Left lobe of liver (tissue), 2 donors: ENCODE results near the gene TMEM9. TPM values are rescaled to one million over a fixed set of nuclear protein-coding genes. Genes with fewer than 3 reads are reported as not detected.
A peak's percentile ranks its signal among the peaks of the same experiment; 100 is the strongest.
"Not testable (repeated sequence)": the region's sequence is repeated elsewhere in the genome, so short reads cannot be mapped to it uniquely, and the experiment has no call there.

Source experiments
- ATAC-seq: fragments of 200-7000 bp; cut with Tn5 transposase; one replicate; pipeline ENCODE4 v1.9.1; 2020; ENCODE audit warnings: mild to moderate bottlenecking, moderate library complexity
- DNase-seq: peaks from one replicate; pipeline ENCODE4 v3.0.0-alpha.2; 2020; ENCODE audit warnings: low spot score
- total RNA-seq: library from RNA; stranded (reverse); gene quantifications from one replicate; pipeline ENCODE4 v1.2.1, GENCODE V29; 2021
- donor health status: DM: no; HTN: no; CAD: no; lungs with moderate emphysema.
- donor health status: DM: no; HTN: yes; CAD: no.

Gene TMEM9
- total RNA-seq, 1 donor from 2014 or later: 41.2 TPM

DNA sequence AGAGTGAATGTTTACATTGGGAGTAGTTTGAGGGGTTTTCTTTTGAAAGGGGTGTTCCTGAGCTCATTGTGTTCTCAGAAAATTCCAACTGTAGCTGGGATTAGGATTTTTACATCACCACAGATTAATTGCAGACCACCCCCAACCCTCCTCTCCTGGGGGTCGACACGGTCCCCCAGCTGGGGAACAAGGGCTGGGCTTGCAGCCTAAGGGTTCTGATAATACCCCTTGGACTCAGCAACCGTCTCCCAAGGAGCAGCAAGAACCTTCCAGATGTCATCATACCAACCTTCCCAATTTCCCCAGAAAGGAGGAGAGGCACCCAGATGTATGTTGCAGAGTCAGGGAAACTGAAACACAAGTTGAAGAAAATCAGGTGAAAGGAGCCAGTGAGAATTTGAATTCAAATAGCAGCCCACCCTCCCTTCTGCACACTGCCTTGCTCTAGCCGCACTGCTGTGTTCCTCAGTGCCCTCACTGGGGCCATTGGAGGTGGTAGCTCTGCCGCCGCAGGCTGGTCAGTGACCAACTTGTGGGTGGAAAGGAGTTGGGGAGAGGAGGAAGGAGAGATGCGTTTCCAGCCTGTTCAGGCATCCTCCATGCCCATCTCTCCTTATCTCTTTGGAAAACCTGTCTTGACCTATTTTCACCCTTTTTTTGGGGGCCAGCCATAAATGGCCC is 21.7 kb upstream of the TMEM9 start:
- DNase-seq: no peak
- no peak for ATAC-seq

DNA sequence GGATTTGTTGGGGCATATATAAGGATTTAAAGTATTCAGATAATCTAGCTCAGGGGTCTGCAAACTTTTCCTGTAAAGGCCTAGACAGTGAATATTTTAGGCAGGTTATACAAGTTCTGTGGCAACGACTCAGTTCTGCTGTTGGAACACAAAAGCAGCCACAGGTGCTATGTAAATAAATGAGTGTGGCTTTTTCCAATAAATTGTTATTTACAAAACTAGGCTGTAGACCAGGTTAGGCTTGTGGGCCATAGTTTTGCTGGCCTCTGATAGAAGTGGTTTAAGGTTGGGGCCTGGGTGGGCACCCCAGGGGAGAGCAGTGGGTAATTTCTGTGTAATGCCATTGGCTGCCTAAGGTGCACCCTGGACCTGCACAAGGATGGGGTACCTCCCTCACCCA is 19.5 kb upstream of the TMEM9 start:
- ATAC-seq (no peak), DNase-seq (no peak)

- ATAC-seq (no peak), DNase-seq (no peak)
These were observed 18.8 kb upstream of the TMEM9 start for GRCh38 chr1:201172999-201173610.

GRCh38 chr1:201172326-201172725 is 18.1 kb upstream of the TMEM9 start:
- no peak for DNase-seq
- ATAC-seq: no peak

DNA sequence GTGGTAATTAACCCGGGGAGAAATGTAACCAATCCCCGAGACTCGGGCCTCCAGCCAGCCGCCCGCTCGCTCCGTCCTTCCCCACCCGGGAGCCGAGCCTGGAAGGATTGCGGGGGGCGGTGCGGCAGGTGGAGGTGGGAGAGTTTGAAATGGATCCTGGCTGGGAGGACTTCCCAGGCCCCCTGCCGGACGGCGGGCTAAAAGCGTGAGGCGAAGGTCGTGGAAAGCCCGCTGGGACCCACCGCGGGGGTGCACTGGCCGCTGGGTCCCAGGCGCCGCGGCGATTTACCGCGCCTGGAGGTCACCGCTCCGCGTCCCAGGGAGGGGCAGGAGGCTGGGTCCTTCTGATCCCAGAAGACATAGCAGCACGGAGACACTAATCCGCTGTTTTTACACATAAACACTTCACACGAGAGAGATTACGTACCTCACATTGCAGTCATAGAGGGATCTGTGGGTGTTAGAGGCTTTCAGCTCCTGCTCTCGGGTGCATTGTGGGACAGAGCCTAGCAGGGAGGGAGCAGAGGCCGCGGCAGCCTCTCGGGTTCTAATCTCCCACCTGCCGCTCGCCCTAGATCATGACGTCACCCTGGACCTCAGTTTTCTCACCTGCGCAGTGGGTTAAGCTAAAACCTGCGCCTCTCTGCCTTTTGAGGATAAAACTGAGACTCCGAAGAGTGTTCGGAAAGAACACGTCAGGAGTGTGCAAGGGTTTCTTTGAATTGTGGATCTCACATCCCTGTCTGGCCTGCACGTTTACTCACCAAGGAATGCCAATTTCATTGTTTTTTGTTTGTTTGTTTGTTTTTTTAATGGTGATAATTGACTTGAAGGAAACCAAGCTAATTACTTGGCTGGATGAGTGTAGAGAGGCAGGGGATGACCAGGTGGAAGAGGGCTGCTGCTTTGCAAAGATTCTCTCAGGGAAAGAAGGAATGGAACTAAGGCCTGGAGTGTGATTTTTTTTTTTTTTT is 17.1 kb upstream of the TMEM9 start:
- no peak for DNase-seq
- ATAC-seq: peak; percentile 59

GRCh38 chr1:201170533-201171062 is 16.3 kb upstream of the TMEM9 start:
- ATAC-seq: peak; percentile 97
- DNase-seq: peak; percentile 98

- ATAC-seq (no peak), DNase-seq (no peak)
These were observed 15.8 kb upstream of the TMEM9 start for GRCh38 chr1:201169971-201170532.

DNA sequence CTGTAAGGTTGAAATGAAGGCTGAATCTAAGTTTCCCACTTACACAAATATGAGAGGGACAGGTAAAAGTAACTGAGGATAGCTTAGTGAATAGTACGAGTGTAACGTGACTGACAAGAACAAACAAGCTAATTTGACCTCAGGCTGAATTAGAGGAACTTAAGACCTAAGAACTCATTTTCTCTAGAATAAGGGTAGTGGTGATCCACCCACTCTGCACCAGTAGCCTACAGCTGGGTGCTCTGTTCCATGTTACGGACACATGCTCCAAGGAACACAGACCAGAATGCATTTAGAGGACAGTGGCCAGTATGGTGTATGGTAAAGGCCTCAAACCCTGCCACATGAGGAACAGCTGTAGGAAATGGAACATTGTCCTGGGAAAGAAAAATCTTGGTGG is 14.9 kb upstream of the TMEM9 start:
- DNase-seq: no peak
- ATAC-seq: no peak

DNA sequence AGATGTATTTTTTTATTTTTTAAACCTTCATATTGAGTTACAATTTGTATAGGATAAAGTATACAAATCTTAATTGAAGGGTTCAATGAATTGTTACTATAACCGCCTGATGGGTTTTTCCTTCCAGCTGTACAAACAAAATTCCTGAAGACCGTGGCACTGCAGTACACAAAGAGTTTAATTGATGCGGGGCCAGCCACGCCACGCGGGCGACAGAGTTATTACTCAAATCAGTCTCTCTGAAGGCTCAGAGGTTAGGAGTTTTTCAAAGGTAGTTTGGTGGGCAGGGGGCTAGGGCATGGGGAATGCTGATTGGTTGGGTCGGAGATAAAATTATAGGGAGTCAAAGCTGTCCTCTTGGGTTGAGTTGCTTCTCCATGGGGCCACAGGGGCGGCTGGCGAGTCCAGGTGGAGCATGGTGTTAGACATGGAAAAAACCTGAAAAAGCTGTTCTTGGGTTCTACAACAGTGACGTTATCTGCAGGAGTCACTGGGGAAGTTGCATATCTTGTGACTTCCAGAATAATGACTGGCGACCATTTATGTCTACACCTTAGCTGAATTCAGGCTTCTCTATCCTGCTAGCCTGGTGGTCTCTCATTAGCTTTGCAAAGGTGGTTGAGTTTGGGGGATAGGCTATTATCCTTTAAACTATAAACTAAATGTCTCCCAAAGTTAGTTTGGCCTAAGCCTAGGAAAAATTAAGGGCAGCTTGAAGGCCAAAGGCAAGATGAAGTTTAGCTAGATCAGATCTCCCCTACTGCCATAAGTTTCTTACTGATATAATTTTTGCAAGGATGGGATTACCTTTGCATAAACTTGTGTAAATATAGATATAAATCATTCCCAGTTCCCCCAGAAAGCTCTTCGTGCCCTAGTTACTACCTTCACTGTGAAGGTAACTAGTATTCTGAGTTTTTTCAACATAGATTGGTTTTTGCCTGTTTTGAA is 13.0 kb upstream of the TMEM9 start:
- ATAC-seq (no peak), DNase-seq (no peak)

GRCh38 chr1:201164645-201165044 is 10.4 kb upstream of the TMEM9 start:
- DNase-seq: no peak
- peak; percentile 31 for ATAC-seq

DNA sequence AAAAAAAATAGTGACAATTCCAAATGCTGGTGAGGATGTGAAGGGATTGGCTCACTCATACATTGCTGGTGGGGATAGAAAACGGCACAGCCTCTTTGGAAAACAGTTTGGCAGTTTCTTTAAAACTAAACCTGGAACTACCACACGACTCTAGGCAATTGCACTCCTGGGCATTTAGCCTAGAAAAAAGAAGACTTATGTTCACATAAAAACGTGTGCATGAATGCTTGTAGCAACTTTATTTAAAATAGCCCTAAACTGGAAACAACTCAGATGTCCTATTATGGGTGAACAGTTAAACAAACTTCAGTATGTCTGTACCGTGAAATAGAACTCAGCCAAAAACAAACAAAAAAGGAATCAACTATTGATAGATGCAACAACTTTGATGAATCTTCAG is 9.4 kb upstream of the TMEM9 start:
- ATAC-seq (no peak), DNase-seq (no peak)

DNA sequence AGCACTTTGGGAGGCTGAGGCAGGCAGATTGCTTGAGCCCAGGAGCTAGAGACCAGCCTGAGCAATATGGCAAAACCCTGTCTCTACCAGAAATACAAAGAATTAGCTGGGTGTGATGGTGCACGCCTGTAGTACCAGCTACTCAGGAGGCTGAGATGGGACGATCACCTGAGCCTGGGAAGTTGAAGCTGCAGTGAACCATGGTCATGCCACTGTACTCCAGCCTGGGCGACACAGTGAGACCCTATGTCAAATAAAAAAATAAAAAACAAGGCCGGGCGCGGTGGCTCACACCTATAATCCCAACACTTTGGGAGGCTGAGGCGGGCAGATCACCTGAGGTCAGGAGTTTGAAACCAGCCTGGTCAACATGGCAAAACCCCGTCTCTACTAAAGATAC is 8.8 kb upstream of the TMEM9 start:
- not testable (repeated sequence) for DNase-seq, ATAC-seq

DNA sequence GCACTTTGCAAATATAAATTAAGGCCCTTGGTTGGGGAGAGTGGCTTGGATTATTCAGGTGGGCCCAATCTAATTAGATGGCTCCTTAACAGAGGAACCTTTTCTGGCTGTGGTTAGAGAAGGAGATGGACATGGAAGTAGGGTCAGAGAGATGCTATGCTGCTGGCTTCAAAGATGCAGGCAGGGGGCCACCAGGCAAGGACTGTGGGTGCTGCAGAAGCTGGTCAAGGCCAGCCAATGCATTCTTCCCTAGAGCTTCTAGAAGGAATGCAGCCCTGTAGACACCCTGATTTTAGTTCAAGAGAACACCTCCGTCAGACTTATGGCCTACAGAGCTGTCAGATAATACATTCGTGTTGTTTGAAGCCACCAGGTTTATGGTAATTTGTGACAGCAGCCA is 3.7 kb upstream of the TMEM9 start:
- ATAC-seq (no peak), DNase-seq (no peak)

GRCh38 chr1:201156819-201157218 is 2.5 kb upstream of the TMEM9 start:
- no peak for ATAC-seq

DNA sequence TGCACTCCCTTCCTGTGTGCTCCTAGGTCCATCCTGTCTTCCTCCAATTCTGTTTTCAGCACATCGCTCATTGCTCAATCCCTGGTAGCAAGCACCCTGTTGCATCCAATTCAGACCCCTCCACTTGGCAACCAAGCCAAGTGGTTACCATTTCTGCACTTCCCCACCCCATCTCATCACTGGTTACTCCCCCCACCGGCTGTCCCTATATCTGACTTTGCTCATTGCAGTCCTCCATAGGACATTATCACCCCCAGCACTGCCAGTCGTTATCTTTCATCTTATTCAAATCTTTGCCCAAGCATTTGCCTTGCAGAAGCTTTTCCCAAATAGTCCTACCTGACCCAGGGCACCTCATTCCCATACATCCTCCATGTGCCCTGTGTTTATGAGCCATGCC is 2.1 kb upstream of the TMEM9 start:
- DNase-seq (no peak), ATAC-seq (no peak)

More at GRCh38 chr1:201156819-201157218, 2.5 kb upstream of the TMEM9 start:
- no peak for DNase-seq

GRCh38 chr1:201155354-201155753 is 1.1 kb upstream of the TMEM9 start:
- ATAC-seq (no peak), DNase-seq (no peak)

DNA sequence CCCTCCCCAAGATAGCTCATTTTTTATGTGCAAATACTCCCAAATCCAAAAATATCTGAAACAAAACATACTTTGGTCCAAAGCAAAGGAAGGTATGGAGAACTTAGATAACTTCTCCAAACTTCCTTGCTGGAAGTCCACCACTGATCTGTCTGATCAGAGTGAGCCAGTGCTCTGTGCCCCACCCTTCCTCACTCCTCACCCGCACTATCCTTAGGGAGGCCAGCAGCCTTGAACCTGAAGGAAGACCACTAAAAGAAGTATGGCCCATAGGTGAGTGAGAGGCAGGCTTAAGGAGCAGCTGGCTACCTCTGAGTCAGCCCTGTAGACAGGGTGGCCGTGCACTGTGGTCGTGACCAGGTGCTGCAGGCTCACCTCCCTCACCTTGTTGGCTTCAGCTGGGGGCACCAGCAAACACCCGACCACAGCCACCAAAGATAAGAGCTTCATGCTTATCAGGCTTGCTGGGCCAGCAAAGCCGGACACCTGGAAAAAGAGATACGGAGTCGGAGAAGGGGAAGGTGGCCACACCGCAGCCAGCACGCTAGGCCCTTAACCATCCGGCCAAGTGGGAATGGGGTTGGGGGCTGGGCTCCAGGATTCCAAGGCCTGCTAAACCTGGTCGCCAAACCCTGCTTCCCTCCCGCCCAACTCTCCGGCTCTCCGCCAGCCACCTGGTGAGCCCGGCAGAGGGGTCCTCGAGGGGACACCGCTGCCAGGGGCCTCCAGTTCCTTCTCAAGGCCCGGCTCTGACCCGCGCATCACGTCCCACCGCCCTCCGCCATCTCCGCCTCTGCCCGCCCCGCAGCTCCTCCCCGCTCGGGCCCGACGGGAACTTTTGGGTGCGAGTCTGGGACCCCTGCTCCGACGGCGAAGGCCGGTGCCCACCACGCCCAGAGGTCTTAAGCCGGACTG is 543 bp downstream of the TMEM9 start:
- peak; percentile 81 for ATAC-seq
- no peak for DNase-seq

DNA sequence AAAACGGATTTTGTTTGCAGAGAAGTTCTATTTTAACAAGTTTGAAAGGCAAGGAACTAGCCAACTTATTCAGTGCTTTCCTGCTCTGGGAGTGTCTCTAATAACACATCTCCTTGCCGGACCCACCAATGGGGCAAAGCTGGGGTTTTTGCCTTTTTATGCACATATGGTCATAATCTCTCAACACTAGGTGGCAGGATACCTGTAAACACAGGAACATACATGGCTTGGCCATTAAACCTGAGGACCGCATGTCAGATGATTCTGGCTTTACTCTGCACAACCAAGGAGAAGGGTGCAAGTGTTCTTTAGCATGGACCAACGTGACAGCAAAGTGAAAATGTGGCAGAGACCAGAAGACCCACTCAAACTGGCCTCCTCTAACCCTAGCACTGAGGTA is 4.9 kb downstream of the TMEM9 start:
- ATAC-seq: peak; percentile 65
- no peak for DNase-seq
